Dedifferentiated amniotic fluid mesenchymal stem cell (primary cell): Measurements from ENCODE around the gene RP2.

ENCODE experiments used
- DNase-seq: peaks from one replicate; pipeline ENCODE4 v3.0.0-alpha.2; 2016; ENCODE audit errors: extremely low spot score

RP2 gene

GRCh38 chrX:46836701-46837557 is at the start of gene RP2:
Gene RP2, plus strand, starts transcription at chrX:46837043. Its CDS starts 58 bp downstream, at chrX:46837101.
- peak; percentile 88 for DNase-seq

DNA sequence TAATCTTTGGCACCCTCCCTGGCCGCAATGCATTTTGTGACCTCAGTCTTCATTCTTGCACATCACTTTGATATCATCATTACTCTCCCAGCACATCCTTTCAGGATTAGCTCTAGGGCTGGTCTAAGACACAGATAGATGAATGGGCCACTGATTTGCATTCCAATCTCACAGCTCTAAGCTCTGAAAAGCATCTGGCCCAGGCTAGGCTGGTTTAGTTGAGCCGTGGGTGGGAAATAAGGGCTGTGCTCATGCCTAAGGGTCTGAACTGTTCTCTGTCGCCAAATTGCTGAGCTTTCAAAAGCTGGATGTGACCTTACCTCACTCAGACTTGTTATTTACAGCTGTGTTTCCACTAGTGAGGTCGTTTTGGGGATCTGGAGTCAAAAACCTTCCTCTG is 47.9 kb upstream of the RP2 start:
- DNase-seq: peak; percentile 26

DNA sequence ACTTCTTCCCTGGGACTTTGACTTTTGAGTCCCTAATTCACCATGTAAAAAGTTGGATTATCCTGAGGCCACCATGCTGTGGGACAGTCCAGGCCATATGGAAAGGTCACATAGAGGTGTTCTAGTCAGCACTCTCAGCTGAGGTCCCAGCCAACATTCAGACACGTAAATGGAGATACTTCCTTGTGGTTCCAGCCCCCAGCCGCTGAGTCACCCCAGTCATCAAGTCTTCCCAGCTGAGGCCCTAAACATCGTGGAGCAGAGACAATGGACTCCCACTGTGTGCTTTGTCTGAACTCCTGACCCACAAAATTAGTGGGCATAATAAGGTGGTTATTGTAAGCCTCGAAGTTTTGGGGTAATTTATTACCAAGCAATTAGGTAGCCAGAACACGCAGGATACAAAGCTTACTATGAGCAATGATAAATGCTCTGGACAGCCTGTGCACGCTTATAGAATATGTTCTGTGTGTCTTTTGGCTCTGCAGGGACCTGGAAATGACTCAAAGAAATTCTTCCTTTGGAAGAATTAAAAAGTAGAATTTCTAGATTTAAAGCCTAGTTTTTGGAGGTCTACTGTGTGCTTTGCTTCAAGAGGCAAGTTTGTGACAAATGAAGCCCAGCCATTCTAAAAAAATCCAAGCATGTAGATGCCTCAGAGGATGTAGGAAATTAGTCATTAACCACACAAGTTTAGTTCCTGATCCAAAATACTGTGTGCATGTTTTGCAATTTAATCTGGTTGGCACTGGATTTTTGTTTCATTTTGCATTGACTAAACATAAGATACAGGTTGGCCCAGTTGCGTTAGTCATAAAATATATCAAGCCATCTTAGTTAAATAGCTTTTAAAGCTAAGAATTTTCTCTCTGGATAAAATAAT is 44.7 kb upstream of the RP2 start:
- DNase-seq: peak; percentile 83

- no peak for DNase-seq
Observed at GRCh38 chrX:46792810-46793188, 44.0 kb upstream of the RP2 start.

GRCh38 chrX:46793386-46794143 is 43.3 kb upstream of the RP2 start:
- no peak for DNase-seq

- DNase-seq: peak; percentile 57
Observed at GRCh38 chrX:46796574-46797191, 40.2 kb upstream of the RP2 start.

DNA sequence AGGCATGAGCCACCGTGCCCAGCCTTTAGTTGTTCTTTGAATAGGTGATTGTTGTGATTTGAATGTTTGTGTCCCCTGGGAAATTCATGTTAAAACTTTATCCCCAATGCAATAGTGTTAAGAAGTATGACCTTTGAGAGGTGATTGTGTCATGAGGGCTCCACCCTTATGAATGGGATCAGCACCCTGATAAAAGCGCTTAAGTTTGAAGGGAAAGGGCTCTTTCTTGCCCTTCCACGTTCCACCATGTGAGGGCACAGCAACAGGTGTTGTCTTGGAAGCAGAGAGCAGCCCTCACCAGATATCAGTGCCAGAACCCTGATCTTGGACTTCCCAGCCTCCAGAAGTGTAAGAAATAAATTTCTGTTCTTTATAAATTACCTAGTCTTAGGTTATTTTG is 33.7 kb upstream of the RP2 start:
- DNase-seq: no peak

DNA sequence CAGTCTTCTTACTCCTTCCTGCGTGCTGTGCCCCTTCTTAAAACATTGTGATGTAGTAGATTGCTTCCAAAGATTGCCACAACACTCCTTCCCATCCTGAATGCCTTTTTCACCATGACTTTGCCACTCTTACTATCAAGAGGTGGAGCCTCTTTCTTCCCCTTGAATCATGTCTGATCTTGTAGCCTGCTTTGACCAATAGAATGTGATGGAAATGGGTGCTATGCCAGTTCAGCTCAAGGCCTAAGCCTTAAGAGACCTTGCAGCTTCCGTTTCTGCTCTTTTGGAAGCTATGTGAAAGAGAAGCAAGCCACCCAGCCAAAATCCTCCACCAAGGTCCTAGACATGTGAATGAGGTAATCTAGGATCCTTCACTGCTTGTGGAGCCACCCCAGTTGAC is 31.6 kb upstream of the RP2 start:
- no peak for DNase-seq

GRCh38 chrX:46811121-46811520 is 25.7 kb upstream of the RP2 start:
- DNase-seq: peak; percentile 31

GRCh38 chrX:46812445-46812844 is 24.4 kb upstream of the RP2 start:
- DNase-seq: no peak

DNA sequence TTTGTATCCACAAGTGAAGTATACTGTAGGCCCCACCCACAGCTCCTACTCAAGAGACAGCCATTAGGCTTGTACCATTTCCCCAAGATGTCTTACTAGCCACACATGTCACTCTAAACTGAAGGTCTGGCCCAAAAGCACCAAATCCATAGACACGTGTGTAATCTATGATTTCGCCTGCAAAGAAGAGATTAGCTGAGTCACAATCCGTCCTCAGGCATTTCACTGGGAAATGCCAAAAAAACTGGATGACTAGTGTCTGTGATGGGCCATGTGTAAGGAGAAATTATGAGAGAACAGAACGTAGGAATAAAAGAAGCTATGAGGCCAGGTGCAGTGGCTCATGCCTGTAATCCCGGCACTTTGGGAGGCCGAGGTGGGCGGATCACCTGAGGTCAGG is 21.9 kb upstream of the RP2 start:
- no peak for DNase-seq

- DNase-seq: peak; percentile 66
Observed at GRCh38 chrX:46819136-46819535, 17.7 kb upstream of the RP2 start.

DNA sequence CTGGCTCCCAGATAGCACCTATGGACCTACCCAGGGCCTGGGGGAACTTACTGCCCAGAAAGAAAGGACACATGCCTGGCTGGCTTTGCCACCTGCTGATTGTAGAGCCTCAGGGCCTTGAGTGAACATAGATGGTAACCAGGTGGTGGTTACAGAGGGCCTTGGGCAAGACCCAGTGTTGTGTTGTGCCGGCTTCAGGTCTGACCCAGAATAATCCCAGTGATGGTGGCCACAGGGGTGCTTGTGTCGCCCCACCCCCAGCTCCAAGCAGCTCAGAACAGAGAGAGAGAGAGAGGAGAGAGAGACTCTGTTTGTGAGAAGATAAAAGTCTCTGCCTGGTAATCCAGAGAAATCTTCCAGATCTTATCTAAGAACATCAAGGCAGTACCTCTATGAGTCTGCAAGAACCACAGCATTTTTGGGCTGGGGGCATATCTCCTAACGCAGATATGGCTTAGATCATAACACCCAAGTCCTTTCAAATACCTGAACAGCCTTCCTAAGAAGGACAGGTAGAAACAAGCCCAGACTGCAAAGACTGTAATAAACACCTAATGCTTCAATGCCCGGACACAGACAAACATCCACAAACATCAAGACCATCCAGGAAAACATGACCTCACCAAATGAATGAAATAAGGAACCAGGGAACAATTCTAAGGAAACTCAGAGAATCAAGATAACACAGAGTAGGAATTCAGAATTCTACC is 16.3 kb upstream of the RP2 start:
- no peak for DNase-seq

DNA sequence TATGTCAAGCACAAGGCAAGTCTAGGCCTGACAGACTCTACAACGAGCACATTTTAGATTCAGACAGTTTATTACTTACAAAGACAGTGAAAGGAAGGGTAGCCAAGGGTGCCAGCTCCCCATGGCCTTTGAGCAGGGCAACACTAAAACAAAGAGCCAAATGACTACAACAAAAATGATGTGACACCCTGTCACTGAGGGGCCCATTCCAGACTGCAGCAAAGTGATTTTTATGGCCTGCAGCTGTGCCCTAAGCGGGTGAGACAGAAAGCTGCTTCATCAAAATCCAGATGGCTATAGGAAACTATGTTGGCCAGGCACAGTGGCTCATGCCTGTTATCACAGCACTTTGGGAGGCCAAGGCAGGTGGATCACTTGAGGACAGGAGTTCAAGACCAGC is 13.4 kb upstream of the RP2 start:
- no peak for DNase-seq

DNA sequence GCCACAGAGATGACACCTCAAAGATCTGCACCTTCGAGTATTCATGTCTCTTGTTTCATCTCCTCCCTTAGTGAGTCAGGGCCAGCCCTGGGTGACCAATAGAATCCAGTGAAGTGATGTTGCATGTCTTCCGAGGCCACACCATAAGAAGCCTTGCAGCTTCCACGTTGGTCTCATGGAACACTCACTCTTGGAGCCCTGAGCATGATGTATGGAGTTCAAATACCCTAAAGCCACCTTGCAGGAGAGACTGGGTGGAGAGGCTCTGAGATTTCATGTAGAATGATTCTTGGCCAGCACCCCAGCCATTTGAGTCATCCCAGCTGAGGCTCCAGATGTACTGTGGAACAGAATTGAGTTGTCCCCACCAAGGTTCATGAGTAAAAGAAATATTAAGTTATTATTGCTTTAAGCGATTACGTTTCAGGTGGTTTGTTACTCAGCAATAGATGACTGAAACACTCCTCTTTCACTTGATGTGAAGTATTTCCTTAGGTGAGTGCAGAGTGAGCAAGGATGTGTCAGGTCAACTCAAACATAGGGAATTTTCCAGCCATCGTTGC is 5.0 kb upstream of the RP2 start:
- DNase-seq: peak; percentile 35

GRCh38 chrX:46837558-46838485 is 979 bp downstream of the RP2 start:
- no peak for DNase-seq

DNA sequence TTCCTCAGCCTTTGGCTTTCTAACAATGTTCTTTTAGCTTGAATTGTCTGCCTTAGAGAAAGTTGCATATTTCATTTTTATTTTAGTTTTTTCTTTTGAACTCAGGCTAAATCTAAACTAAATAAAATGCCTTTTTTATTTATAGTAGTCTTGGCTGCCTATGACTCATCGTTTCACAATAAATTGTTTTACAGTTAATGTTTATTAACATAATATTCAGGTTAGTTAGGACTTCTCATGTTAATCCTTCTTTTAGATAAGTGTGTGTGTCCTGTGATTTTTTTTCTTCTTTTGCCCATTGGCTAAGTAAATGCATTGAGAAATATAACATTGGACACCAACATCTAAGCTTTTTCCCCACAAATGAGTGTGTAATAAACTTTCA is 1.6 kb downstream of the RP2 start:
- no peak for DNase-seq

DNA sequence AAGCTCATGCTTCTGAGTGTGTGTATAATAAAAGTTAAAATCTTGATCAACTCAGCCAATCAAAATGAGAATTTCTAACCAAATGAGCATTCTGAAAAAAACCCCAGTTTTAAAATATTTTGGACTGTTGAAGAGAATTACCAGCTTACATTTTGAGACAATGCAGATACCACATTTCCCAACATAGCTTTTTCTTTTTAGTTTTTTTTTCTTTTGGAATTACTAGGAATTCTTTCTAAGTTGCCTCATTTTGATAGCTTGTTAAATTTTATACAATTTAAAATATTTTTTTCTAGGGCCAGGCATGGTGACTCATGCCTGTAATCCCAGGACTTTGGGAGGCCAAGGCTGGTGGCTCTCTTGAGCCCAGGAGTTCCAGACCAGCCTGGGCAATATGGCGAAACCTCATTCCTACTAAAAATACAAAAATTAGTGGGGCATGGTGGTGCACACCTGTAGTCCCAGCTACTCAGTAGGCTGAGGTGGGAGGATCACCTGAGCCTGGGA is 2.2 kb downstream of the RP2 start:
- peak; percentile 57 for DNase-seq

DNA sequence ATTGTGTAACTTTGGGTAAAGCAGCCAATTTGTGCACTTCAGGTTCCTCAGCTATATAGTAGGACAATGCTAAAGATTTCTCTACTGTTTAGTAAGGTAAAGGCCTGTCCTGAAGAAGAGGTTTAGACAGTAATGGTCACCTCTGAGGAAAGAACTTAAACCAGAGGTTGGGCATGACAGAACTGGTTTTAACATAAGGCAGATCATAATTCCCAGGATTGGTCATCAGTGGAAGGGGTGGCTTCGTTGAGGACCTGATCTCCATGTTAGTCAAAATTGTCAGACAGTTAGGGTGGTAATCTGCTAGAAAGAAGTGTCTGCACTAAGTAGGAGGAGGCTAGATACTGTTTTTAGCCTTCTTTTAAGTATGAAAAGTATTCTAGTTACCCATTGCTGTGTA is 4.1 kb downstream of the RP2 start:
- DNase-seq: no peak
